ENCODE results near the gene NAP1L1.

The NAP1L1 gene

DNA sequence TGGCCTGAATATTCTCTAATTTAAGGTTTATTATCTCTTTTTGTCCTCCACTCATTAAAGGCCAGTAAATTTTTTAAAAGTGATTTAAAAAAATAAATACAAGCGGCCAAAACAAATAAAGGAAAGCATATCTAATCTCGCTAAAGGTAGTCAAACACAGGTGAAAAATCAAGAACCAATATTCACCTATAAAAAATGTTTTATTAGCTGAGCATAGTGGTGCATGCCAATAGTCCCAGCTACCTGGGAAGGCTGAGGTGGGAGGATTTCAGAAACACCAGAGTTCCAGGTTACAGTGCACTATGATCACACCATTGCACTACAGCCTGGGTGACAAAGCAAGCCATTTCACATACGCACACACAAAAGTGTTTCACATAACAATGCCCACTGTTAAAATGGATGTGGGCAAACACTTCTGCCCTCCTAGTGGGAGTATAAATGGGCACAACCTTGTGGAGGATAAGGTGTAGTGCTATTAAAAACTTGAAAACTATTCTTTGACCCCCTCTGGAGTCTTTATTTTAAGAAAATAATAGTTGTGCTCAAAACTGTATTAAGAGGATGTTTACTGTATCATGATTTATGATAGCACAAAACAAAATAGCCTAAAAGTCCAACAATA lies 32.7 kb upstream of the NAP1L1 start:
- TF ChIP-seq CTCF (IDR thresholded peaks at IDR 0.05; ENCODE audit: low read depth, low read length) = no peak
- DNase-seq (ENCODE audit: low read depth in 2 of 2) = no peak

DNA sequence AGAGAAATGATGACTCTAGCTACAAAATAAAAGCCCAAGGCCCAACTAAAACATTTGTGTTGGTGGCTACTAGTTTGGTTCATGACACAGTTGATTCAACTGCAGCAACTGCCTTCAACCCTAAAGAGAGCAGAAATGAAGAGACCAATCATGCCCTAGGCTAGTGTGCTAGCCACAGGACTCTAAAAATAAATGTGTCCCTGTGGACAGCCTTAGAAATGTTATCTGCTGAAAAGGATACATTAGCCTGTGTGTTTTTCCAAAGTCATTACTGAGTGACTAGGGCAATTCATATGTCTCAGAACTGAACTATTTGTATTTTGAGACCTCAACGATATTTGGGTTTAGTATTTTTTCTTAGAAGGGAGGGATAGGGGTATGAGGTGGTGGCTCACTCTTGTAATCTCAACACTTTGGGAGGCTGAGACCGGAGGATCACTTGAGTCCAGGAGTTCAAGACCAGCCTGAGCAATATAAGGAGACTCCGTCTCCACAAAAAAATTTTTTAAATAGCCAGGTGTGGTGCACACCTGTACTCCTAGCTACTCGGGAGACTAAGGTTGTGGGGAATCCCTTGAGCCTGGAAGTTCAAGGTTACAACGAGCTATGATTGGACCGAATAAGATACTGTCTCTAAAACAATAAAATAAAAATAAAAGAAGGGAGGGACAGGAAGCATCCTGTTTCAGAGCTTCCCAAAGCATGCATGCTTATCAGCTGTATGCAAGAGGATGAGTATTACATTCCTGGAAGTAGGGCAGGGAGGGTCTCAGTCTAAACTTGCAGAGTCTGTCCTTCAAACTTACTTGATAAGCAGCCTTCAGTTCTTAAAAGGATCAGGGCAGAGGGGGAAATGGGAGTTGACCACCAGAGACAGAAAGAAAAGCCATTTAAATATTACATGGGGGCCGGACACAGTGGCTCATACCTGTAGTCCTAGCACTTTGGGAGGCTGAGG lies 29.6 kb upstream of the NAP1L1 start:
- H3K4me3 ChIP-seq (replicated peaks in 1 of 2; ENCODE audit: low read depth in 2 of 2, low read length in 2 of 2) = no peak overlapping the region
- no peak for TF ChIP-seq CTCF (IDR thresholded peaks at IDR 0.05; ENCODE audit: low read depth, low read length)
- DNase-seq (ENCODE audit: low read depth in 2 of 2) = peak in 1 of 2 donors; percentile 11

More for the DNA sequence above, 32.7 kb upstream of the NAP1L1 start:
- H3K4me3 ChIP-seq (replicated peaks in 1 of 2; ENCODE audit: low read depth in 2 of 2, low read length in 2 of 2) = no peak overlapping the region

DNA sequence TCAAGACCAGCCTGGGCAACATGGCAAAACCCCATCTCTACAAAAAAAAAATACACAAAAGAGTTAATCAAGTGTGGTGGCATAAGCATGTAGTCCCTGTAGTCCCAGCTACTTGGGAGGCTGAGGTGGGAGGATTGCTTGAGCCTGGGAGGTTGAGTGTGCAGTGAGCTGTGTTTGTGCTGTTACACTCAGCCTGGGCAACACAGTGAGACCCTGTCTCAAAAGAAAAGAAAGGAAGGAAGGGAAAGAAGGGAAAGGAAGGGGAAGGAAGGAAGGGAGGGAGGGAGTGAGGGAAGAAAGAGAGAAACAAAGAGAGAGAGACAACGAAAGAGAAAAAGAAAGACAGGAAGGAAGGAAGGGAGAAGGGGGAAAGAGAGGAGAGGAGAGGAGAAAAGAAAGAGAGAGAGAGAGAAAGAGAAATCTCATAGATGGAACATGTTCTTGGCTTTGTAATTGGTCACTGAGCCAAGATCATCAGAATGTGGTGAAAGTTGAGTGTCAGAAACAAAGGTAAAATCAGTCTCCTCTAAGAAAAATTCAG lies 26.8 kb upstream of the NAP1L1 start:
- no peak for TF ChIP-seq CTCF (IDR thresholded peaks at IDR 0.05; ENCODE audit: low read depth, low read length)
- H3K4me3 ChIP-seq (replicated peaks in 1 of 2; ENCODE audit: low read depth in 2 of 2, low read length in 2 of 2) = no peak overlapping the region
- no peak for DNase-seq (ENCODE audit: low read depth in 2 of 2)

- TF ChIP-seq CTCF (IDR thresholded peaks at IDR 0.05; ENCODE audit: low read depth, low read length) = no peak
- H3K4me3 ChIP-seq (replicated peaks in 1 of 2; ENCODE audit: low read depth in 2 of 2, low read length in 2 of 2) = no peak overlapping the region
- DNase-seq (ENCODE audit: low read depth in 2 of 2) = no peak
Measured at GRCh38 chr12:76109879-76110278, 25.4 kb upstream of the NAP1L1 start.

DNA sequence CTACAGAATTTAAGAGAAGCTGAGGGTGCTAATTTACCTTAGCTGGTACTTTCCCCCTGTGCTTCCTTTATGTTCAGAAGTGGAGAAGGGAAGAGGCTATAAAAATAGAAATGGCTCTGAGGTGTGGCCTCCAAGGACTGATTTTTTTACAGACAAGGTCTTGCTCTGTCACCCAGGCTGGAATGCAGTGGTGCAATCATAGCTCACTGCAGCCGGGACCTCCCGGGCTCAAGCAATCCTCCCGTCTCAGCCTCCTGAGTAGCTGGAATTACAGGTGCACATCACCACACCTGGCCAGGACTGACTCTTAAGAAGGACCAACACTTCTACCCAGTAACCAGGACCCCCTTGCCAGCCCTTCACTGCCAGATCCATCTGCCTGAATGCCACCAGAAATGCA lies 23.9 kb upstream of the NAP1L1 start:
- H3K4me3 ChIP-seq (replicated peaks in 1 of 2; ENCODE audit: low read depth in 2 of 2, low read length in 2 of 2) = no peak overlapping the region
- TF ChIP-seq CTCF (IDR thresholded peaks at IDR 0.05; ENCODE audit: low read depth, low read length) = no peak
- no peak for DNase-seq (ENCODE audit: low read depth in 2 of 2)

GRCh38 chr12:76106631-76107030 lies 22.1 kb upstream of the NAP1L1 start:
- H3K4me3 ChIP-seq (replicated peaks in 1 of 2; ENCODE audit: low read depth in 2 of 2, low read length in 2 of 2) = no peak overlapping the region
- DNase-seq (ENCODE audit: low read depth in 2 of 2) = no peak
- TF ChIP-seq CTCF (IDR thresholded peaks at IDR 0.05; ENCODE audit: low read depth, low read length) = no peak
